Measurements from ENCODE around the gene FIGN.

The FIGN gene

GRCh38 chr2:163613266-163613731 lies 122.5 kb downstream of the FIGN start:
- no peaks in the 10 kb centered on the region for H3K9me3 ChIP-seq (ENCODE audit: control insufficient read depth, insufficient read depth, low read length)
- peaks cover 22% of the 10 kb centered on the region for H3K36me3 ChIP-seq (ENCODE audit: control insufficient read depth, insufficient read depth, low read length)
- H3K9ac ChIP-seq (ENCODE audit: low read depth, low read length): no peak overlapping the region
- H3K27ac ChIP-seq (ENCODE audit: low read depth, low read length): no peak overlapping the region
- no peaks in the 10 kb centered on the region for H3K27me3 ChIP-seq (ENCODE audit: control insufficient read depth, insufficient read depth, low read length)
- H3K4me3 ChIP-seq (ENCODE audit: low read depth, low read length): no peak overlapping the region
- peaks cover 6% of the 10 kb centered on the region; the same call in 1 of the 2 replicates for H3K4me1 ChIP-seq (ENCODE audit: control insufficient read depth, insufficient read depth, low read length)

- H3K9me3 ChIP-seq (ENCODE audit: control insufficient read depth, insufficient read depth, low read length): no peaks in the 10 kb centered on the region
- peaks cover 22% of the 10 kb centered on the region for H3K36me3 ChIP-seq (ENCODE audit: control insufficient read depth, insufficient read depth, low read length)
- no peak overlapping the region for H3K9ac ChIP-seq (ENCODE audit: low read depth, low read length)
- H3K4me1 ChIP-seq (ENCODE audit: control insufficient read depth, insufficient read depth, low read length): peaks cover 6% of the 10 kb centered on the region; the same call in 1 of the 2 replicates
- H3K27ac ChIP-seq (ENCODE audit: low read depth, low read length): no peak overlapping the region
- H3K4me3 ChIP-seq (ENCODE audit: low read depth, low read length): no peak overlapping the region
- H3K27me3 ChIP-seq (ENCODE audit: control insufficient read depth, insufficient read depth, low read length): no peaks in the 10 kb centered on the region
These were observed 123.5 kb downstream of the FIGN start for GRCh38 chr2:163612332-163612731.

GRCh38 chr2:163611557-163611906 lies 124.3 kb downstream of the FIGN start:
- no peaks in the 10 kb centered on the region for H3K9me3 ChIP-seq (ENCODE audit: control insufficient read depth, insufficient read depth, low read length)
- H3K27ac ChIP-seq (ENCODE audit: low read depth, low read length): no peak overlapping the region
- H3K4me3 ChIP-seq (ENCODE audit: low read depth, low read length): no peak overlapping the region
- H3K36me3 ChIP-seq (ENCODE audit: control insufficient read depth, insufficient read depth, low read length): peaks cover 22% of the 10 kb centered on the region
- H3K4me1 ChIP-seq (ENCODE audit: control insufficient read depth, insufficient read depth, low read length): peaks cover 7% of the 10 kb centered on the region; the same call in 1 of the 2 replicates
- no peaks in the 10 kb centered on the region for H3K27me3 ChIP-seq (ENCODE audit: control insufficient read depth, insufficient read depth, low read length)
- no peak overlapping the region for H3K9ac ChIP-seq (ENCODE audit: low read depth, low read length)

GRCh38 chr2:163610817-163611556 lies 124.8 kb downstream of the FIGN start:
- H3K27ac ChIP-seq (ENCODE audit: low read depth, low read length): no peak overlapping the region
- peaks cover 22% of the 10 kb centered on the region for H3K36me3 ChIP-seq (ENCODE audit: control insufficient read depth, insufficient read depth, low read length)
- H3K27me3 ChIP-seq (ENCODE audit: control insufficient read depth, insufficient read depth, low read length): no peaks in the 10 kb centered on the region
- H3K4me3 ChIP-seq (ENCODE audit: low read depth, low read length): no peak overlapping the region
- no peak overlapping the region for H3K9ac ChIP-seq (ENCODE audit: low read depth, low read length)
- H3K9me3 ChIP-seq (ENCODE audit: control insufficient read depth, insufficient read depth, low read length): no peaks in the 10 kb centered on the region
- peaks cover 12% of the 10 kb centered on the region; the same call in 1 of the 2 replicates for H3K4me1 ChIP-seq (ENCODE audit: control insufficient read depth, insufficient read depth, low read length)

DNA sequence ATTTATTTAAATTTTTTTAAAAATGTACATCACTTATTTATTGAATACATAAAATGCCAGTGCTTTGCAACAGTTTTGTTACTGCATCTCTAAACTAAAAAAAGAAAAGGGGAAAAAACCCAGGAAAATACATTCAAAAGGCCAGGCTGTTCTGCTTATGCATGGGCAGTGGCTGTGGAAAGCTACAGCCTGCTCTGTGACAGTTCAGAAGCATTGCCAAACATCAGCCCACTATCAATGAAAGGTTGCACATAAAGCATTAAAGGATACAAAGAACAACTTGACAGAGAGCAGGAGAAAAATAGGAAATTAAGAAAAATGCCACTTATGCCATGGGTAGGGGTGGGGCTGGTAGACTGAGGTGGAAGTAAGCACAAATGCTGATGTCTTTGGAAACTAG lies 128.2 kb downstream of the FIGN start:
- H3K36me3 ChIP-seq (ENCODE audit: control insufficient read depth, insufficient read depth, low read length): peaks cover 22% of the 10 kb centered on the region
- peaks cover 27% of the 10 kb centered on the region for H3K4me1 ChIP-seq (ENCODE audit: control insufficient read depth, insufficient read depth, low read length)
- H3K4me3 ChIP-seq (ENCODE audit: low read depth, low read length): no peak overlapping the region
- no peaks in the 10 kb centered on the region for H3K27me3 ChIP-seq (ENCODE audit: control insufficient read depth, insufficient read depth, low read length)
- H3K27ac ChIP-seq (ENCODE audit: low read depth, low read length): no peak overlapping the region
- no peaks in the 10 kb centered on the region for H3K9me3 ChIP-seq (ENCODE audit: control insufficient read depth, insufficient read depth, low read length)
- no peak overlapping the region for H3K9ac ChIP-seq (ENCODE audit: low read depth, low read length)

DNA sequence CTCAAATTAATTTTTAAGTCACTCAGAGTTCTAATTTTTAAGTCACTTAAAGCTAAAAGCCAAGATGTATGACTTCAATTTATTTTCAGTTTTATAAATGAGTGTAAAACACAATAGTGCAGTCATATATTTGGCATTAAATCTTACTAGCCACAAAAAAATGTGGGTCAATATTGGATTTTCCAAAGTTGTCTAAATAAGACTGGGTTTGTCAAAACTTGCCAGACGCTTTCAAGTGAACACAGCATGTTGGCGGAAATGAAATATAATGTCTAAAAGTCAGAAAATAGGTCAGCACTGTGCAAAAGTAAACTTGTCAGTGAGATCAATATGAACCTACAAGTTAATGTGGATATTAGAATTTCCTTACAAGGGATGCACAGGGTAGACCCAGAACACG lies 128.9 kb downstream of the FIGN start:
- Histone ChIP-seq H3K27me3 (ENCODE audit: control insufficient read depth, insufficient read depth, low read length) (no peaks in the 10 kb centered on the region), H3K9ac (ENCODE audit: low read depth, low read length) (no peak overlapping the region), H3K36me3 (ENCODE audit: control insufficient read depth, insufficient read depth, low read length) (peaks cover 22% of the 10 kb centered on the region), H3K9me3 (ENCODE audit: control insufficient read depth, insufficient read depth, low read length) (no peaks in the 10 kb centered on the region), H3K27ac (ENCODE audit: low read depth, low read length) (no peak overlapping the region), H3K4me3 (ENCODE audit: low read depth, low read length) (no peak overlapping the region), H3K4me1 (ENCODE audit: control insufficient read depth, insufficient read depth, low read length) (peaks cover 34% of the 10 kb centered on the region)

GRCh38 chr2:163605779-163606178 lies 130.0 kb downstream of the FIGN start:
- Histone ChIP-seq H3K9ac (ENCODE audit: low read depth, low read length) (no peak overlapping the region), H3K4me1 (ENCODE audit: control insufficient read depth, insufficient read depth, low read length) (peaks cover 45% of the 10 kb centered on the region), H3K4me3 (ENCODE audit: low read depth, low read length) (no peak overlapping the region), H3K27me3 (ENCODE audit: control insufficient read depth, insufficient read depth, low read length) (no peaks in the 10 kb centered on the region), H3K9me3 (ENCODE audit: control insufficient read depth, insufficient read depth, low read length) (no peaks in the 10 kb centered on the region), H3K36me3 (ENCODE audit: control insufficient read depth, insufficient read depth, low read length) (peaks cover 21% of the 10 kb centered on the region), H3K27ac (ENCODE audit: low read depth, low read length) (no peak overlapping the region)

DNA sequence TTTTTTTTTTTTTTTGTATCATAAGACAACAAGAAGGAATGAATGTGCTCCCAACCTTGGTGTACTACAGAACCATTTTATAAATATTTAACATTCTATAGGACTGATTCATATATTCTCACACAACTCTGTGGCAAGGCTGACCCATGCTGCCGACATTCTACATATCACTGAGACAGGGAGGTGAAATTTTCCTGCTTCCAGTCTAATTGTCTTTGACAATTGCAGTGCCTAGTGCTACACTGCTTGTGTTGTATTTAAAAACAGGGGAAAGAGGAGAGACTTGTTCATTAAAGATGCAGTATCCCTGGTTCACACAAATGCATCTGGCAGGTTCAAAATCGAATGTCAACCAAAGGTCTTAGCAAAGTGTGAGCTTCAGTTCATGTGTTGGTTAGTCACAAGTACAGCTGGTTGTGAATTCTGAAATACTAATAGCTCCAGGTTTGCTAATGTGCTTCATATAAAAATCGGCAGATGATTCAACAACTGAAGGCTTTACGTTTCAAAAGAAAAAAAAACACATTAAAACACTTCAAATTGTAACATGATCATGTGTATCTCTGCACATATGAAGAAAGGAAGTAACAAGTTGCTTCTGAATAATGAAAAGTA lies 130.8 kb downstream of the FIGN start:
- H3K27ac ChIP-seq (ENCODE audit: low read depth, low read length): no peak overlapping the region

DNA sequence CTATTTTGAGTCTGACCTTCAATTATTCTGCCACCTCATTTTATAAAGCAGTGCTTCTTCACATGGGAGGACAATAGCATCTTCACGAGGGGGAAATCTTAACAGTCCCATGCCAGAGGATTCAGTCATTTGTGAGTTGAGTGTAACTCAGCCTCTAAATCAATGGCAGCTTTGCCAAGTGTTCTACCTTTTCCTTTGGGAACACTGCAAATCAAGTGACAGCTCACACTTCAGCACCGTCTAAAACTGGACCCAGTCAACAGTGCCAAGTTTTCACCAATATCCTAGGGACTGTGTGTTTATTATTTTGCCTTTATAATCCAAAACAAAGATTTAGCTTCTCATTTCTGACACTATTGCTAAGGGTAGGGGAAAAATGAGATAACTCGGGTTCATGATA lies 133.6 kb downstream of the FIGN start:
- peaks cover 74% of the 10 kb centered on the region for H3K4me1 ChIP-seq (ENCODE audit: control insufficient read depth, insufficient read depth, low read length)
- H3K4me3 ChIP-seq (ENCODE audit: low read depth, low read length): no peak overlapping the region
- H3K27me3 ChIP-seq (ENCODE audit: control insufficient read depth, insufficient read depth, low read length): no peaks in the 10 kb centered on the region
- H3K36me3 ChIP-seq (ENCODE audit: control insufficient read depth, insufficient read depth, low read length): no peaks in the 10 kb centered on the region
- H3K9ac ChIP-seq (ENCODE audit: low read depth, low read length): no peak overlapping the region
- peak overlapping the region; percentile 57 for H3K27ac ChIP-seq (ENCODE audit: low read depth, low read length)
- no peaks in the 10 kb centered on the region for H3K9me3 ChIP-seq (ENCODE audit: control insufficient read depth, insufficient read depth, low read length)

More for the DNA sequence above, 130.8 kb downstream of the FIGN start:
- Histone ChIP-seq H3K36me3 (ENCODE audit: control insufficient read depth, insufficient read depth, low read length) (peaks cover 14% of the 10 kb centered on the region), H3K4me3 (ENCODE audit: low read depth, low read length) (no peak overlapping the region), H3K9me3 (ENCODE audit: control insufficient read depth, insufficient read depth, low read length) (no peaks in the 10 kb centered on the region), H3K4me1 (ENCODE audit: control insufficient read depth, insufficient read depth, low read length) (peaks cover 53% of the 10 kb centered on the region), H3K9ac (ENCODE audit: low read depth, low read length) (no peak overlapping the region), H3K27me3 (ENCODE audit: control insufficient read depth, insufficient read depth, low read length) (no peaks in the 10 kb centered on the region)

DNA sequence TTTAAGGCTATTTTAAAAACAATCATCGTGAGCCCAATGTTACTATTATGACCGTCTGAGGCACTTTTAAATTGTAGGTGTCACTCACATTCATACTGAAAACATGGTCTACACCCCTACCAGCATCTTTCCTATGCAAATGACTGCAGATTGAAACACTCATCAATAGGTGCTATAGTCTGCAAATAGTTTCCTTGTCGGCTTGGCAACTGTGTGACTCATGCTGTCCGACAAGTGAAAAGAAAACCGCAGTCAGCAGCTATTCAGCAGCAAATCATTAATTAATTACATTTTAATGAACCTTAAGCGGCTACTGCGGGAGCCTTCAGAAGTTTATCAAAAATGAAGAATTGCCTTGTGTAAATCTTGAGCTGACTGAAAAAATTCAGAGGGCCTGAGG lies 134.4 kb downstream of the FIGN start:
- Histone ChIP-seq H3K4me3 (ENCODE audit: low read depth, low read length) (peak overlapping the region; percentile 31), H3K36me3 (ENCODE audit: control insufficient read depth, insufficient read depth, low read length) (no peaks in the 10 kb centered on the region), H3K4me1 (ENCODE audit: control insufficient read depth, insufficient read depth, low read length) (peaks cover 72% of the 10 kb centered on the region), H3K27me3 (ENCODE audit: control insufficient read depth, insufficient read depth, low read length) (no peaks in the 10 kb centered on the region), H3K9ac (ENCODE audit: low read depth, low read length) (no peak overlapping the region), H3K9me3 (ENCODE audit: control insufficient read depth, insufficient read depth, low read length) (no peaks in the 10 kb centered on the region), H3K27ac (ENCODE audit: low read depth, low read length) (peak overlapping the region; percentile 57)

DNA sequence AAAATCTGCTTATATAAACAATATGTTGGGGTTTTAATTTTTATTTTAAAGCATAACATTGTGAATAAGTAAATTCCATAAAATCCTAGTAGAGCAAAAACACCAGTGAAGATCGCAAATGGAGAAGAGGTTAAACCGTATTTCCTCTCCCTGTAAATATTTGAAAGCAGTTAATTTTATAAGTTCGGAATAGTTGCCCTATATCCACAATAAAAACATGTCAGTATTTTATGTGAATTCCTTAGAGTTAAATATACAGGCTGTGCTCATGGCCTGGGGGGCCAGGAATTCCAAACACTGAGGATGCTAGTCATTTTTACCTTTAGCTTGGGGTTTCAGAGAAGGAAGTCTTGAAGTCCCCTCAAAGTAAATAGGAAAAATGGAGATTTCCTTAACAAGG lies 135.0 kb downstream of the FIGN start:
- Histone ChIP-seq H3K4me1 (ENCODE audit: control insufficient read depth, insufficient read depth, low read length) (peaks cover 69% of the 10 kb centered on the region), H3K36me3 (ENCODE audit: control insufficient read depth, insufficient read depth, low read length) (no peaks in the 10 kb centered on the region), H3K4me3 (ENCODE audit: low read depth, low read length) (no peak overlapping the region), H3K9ac (ENCODE audit: low read depth, low read length) (no peak overlapping the region), H3K27ac (ENCODE audit: low read depth, low read length) (peak overlapping the region; percentile 57), H3K27me3 (ENCODE audit: control insufficient read depth, insufficient read depth, low read length) (no peaks in the 10 kb centered on the region), H3K9me3 (ENCODE audit: control insufficient read depth, insufficient read depth, low read length) (no peaks in the 10 kb centered on the region)

Data from HUES48 (cell line).